WTC11 (cell line): ENCODE data around the gene TBC1D20. TPM values are rescaled to one million over a fixed set of nuclear protein-coding genes. Genes with fewer than 3 reads are reported as not detected.
"Not testable (repeated sequence)": the region's sequence is repeated elsewhere in the genome, so short reads cannot be mapped to it uniquely, and the experiment has no call there.

Experiments used
- ATAC-seq: fragments of 200-7000 bp; cut with Tn5 transposase; 2 replicates; pipeline ENCODE4 v1.10.0; 2021; ENCODE audit warnings: mild to moderate bottlenecking, moderate library complexity
- CTCF ChIA-PET: fragments of 300-600 bp; sonication (Branson Sonifier 250); formaldehyde crosslinking; loops from one replicate; lab custom pipeline; 2021; ENCODE audit warnings: antibody characterized with exemption; lab: Charles Lee
- POLR2A ChIA-PET: fragments of 350-600 bp; sonication (Branson Sonifier 250); formaldehyde crosslinking; loops from one replicate; lab custom pipeline; 2021; ENCODE audit warnings: antibody characterized with exemption; lab: Charles Lee
- DNase-seq: peaks from one replicate; pipeline ENCODE4 v3.0.0; 2021; ENCODE audit warnings: low spot score
- H3K27ac Mint-ChIP-seq: 2 replicates; pipeline ENCODE4 v1.8.0; 2021; ENCODE audit warnings: mixed read lengths
- H3K27me3 Mint-ChIP-seq: 2 replicates; pipeline ENCODE4 v1.8.0; 2021; ENCODE audit warnings: low read depth, mild to moderate bottlenecking, moderate library complexity, mixed read lengths
- H3K36me3 Mint-ChIP-seq: 2 replicates; pipeline ENCODE4 v1.8.0; 2021; ENCODE audit warnings: mixed read lengths
- H3K4me1 Mint-ChIP-seq: 2 replicates; pipeline ENCODE4 v1.8.0; 2022; ENCODE audit warnings: mixed read lengths
- H3K4me3 Mint-ChIP-seq: 2 replicates; pipeline ENCODE4 v1.8.0; 2021; ENCODE audit warnings: mild to moderate bottlenecking, moderate library complexity, mixed read lengths
- H3K9me3 Mint-ChIP-seq: 2 replicates; pipeline ENCODE4 v1.8.0; 2021; ENCODE audit warnings: mixed read lengths
- ATF1 ChIP-seq: sonication (generic); formaldehyde crosslinking; IDR thresholded peaks from 2 replicates; pipeline ENCODE4 v1.8.1; 2023; ENCODE audit warnings: mild to moderate bottlenecking, moderate library complexity, missing genetic modification reagents
- ATF6 ChIP-seq: sonication (generic); formaldehyde crosslinking; IDR thresholded peaks from 2 replicates; pipeline ENCODE4 v1.8.1; 2023; ENCODE audit warnings: mild to moderate bottlenecking, missing genetic modification reagents
- CBFB ChIP-seq: sonication (generic); formaldehyde crosslinking; IDR thresholded peaks from 2 replicates; pipeline ENCODE4 v1.8.1; 2022; ENCODE audit warnings: mild to moderate bottlenecking, low read depth, missing genetic modification reagents
- CREB1 ChIP-seq: sonication (generic); formaldehyde crosslinking; IDR thresholded peaks from 2 replicates; pipeline ENCODE4 v1.8.0; 2023; ENCODE audit warnings: mild to moderate bottlenecking, missing genetic modification reagents
- GABPB1 ChIP-seq: sonication (generic); formaldehyde crosslinking; IDR thresholded peaks from 2 replicates; pipeline ENCODE4 v1.8.1; 2023; ENCODE audit warnings: mild to moderate bottlenecking, missing genetic modification reagents
- GRHL2 ChIP-seq: fragments of 250-450 bp; sonication (Bioruptor Pico); IDR thresholded peaks from 2 replicates; pipeline ENCODE4 v1.8.0; 2022; ENCODE audit warnings: mild to moderate bottlenecking, moderate library complexity; ENCODE audit not compliant: insufficient replicate concordance, severe bottlenecking
- IRF2 ChIP-seq: sonication (generic); formaldehyde crosslinking; IDR thresholded peaks from 2 replicates; pipeline ENCODE4 v1.8.0; 2022; ENCODE audit warnings: low read depth, missing genetic modification reagents, borderline replicate concordance
- KAT7 ChIP-seq: sonication (generic); formaldehyde crosslinking; IDR thresholded peaks from 2 replicates; pipeline ENCODE4 v1.8.1; 2023; ENCODE audit warnings: missing genetic modification reagents, mild to moderate bottlenecking, borderline replicate concordance
- MAX ChIP-seq: sonication (generic); formaldehyde crosslinking; IDR thresholded peaks from 2 replicates; pipeline ENCODE4 v1.8.0; 2022; ENCODE audit warnings: mild to moderate bottlenecking, missing genetic modification reagents
- NFATC4 ChIP-seq: fragments of 250-450 bp; sonication (Bioruptor Pico); IDR thresholded peaks from 2 replicates; pipeline ENCODE4 v1.9.0; 2021; ENCODE audit warnings: mild to moderate bottlenecking
- NR1H2 ChIP-seq: sonication (generic); formaldehyde crosslinking; IDR thresholded peaks from 2 replicates; pipeline ENCODE4 v1.9.0; 2021; ENCODE audit warnings: mild to moderate bottlenecking, moderate library complexity, missing genetic modification reagents
- OVOL2 ChIP-seq: fragments of 250-450 bp; sonication (Bioruptor Pico); IDR thresholded peaks from 2 replicates; pipeline ENCODE4 v1.9.0; 2021; ENCODE audit warnings: mild to moderate bottlenecking, borderline replicate concordance
- ZNF425 ChIP-seq: fragments of 250-450 bp; sonication (Bioruptor Pico); conservative IDR thresholded peaks from 2 replicates; pipeline ENCODE4 v1.9.0; 2021; ENCODE audit warnings: mild to moderate bottlenecking
- ZSCAN18 ChIP-seq: fragments of 250-450 bp; sonication (Bioruptor Pico); IDR thresholded peaks from 2 replicates; pipeline ENCODE4 v2.1.2; 2022; ENCODE audit warnings: mild to moderate bottlenecking, moderate library complexity
- total RNA-seq: library from RNA; stranded (reverse); gene quantifications from 3 replicates; pipeline ENCODE4 v1.2.3, GENCODE V29; 2021

TBC1D20 gene
- total RNA-seq, 1 experiment from 2014 or later: 14.6 TPM

GRCh38 chr20:476561-477249 is 14.4 kb upstream of the TBC1D20 start:
- H3K4me3 Mint-ChIP-seq, POLR2A ChIA-PET, ATAC-seq, H3K27ac Mint-ChIP-seq, H3K4me1 Mint-ChIP-seq, DNase-seq: not testable (repeated sequence)
- CTCF ChIA-PET: interaction anchor here (1.1 to 1.7 kb wide), 4 partner anchors 45 to 168 kb away, joined by 3 to 4 read pairs (median 4); partner anchors contain the start of gene CSNK2A1
- Mint-ChIP-seq H3K27me3 (peaks cover 12% of the 10 kb centered on the region), H3K36me3 (peaks cover 53% of the 10 kb centered on the region), H3K9me3 (peaks cover 25% of the 10 kb centered on the region)
- 0 out of 2 replicates have a peak, but pooled peaks have one; percentile 29 for TF ChIP-seq GABPB1 (CRISPR knock-in tag)

GRCh38 chr20:475463-476357 is 13.4 kb upstream of the TBC1D20 start:
- no peak overlapping the region for H3K4me3 Mint-ChIP-seq
- peaks cover 22% of the 10 kb centered on the region for H3K27me3 Mint-ChIP-seq
- TF ChIP-seq IRF2 (CRISPR knock-in tag): no peak
- TF ChIP-seq CREB1 (CRISPR knock-in tag): no peak
- TF ChIP-seq NR1H2 (CRISPR knock-in tag): no peak
- TF ChIP-seq MAX: no peak
- no peak for TF ChIP-seq ZNF425
- TF ChIP-seq ATF1: no peak
- TF ChIP-seq, all 79 proteins: peak for 0
- H3K36me3 Mint-ChIP-seq: peaks cover 51% of the 10 kb centered on the region
- peaks cover 33% of the 10 kb centered on the region for H3K9me3 Mint-ChIP-seq
- ChIA-PET CTCF (interaction anchor here (1.5 to 1.7 kb wide), 3 partner anchors 44 to 121 kb away, joined by 3 to 4 read pairs (median 4); partner anchors contain the start of gene CSNK2A1), POLR2A (interaction anchor here (0.6 kb wide), 1 partner anchor 59 kb away, joined by 3 read pairs; no protein-coding TSS in a partner anchor)
- ATAC-seq: no peak
- H3K27ac Mint-ChIP-seq: no peak overlapping the region
- DNase-seq: no peak
- no peaks in the 10 kb centered on the region for H3K4me1 Mint-ChIP-seq

- POLR2A ChIA-PET: no interaction called here
- CTCF ChIA-PET: interaction anchor here (1.2 kb wide), 1 partner anchor 103 kb away, joined by 3 read pairs; no protein-coding TSS in a partner anchor
- Mint-ChIP-seq H3K27ac (no peak overlapping the region), H3K27me3 (peaks cover 32% of the 10 kb centered on the region), H3K9me3 (peaks cover 44% of the 10 kb centered on the region), H3K36me3 (peaks cover 56% of the 10 kb centered on the region), H3K4me1 (no peaks in the 10 kb centered on the region), H3K4me3 (no peak overlapping the region)
- no peak for TF ChIP-seq ATF1
- TF ChIP-seq NFATC4: no peak
- TF ChIP-seq ATF6: no peak
- TF ChIP-seq ZSCAN18 (CRISPR knock-in tag): no peak
- no peak for TF ChIP-seq IRF2 (CRISPR knock-in tag)
- TF ChIP-seq CBFB (CRISPR knock-in tag): no peak
- TF ChIP-seq GRHL2: no peak
- no peak for TF ChIP-seq KAT7
- no peak for TF ChIP-seq OVOL2 (CRISPR knock-in tag)
- ATAC-seq: no peak
- no peak for DNase-seq
Observed at GRCh38 chr20:474581-474980, 12.2 kb upstream of the TBC1D20 start.
